ENCODE data around the gene NTRK3. TPM values are rescaled to one million over a fixed set of nuclear protein-coding genes. Genes with fewer than 3 reads are reported as not detected.
A peak's percentile ranks its signal among the peaks of the same experiment; 100 is the strongest.

The NTRK3 gene
- total RNA-seq, 1 donor from 2014 or later, result not detected

- no peaks in the 10 kb centered on the region for H3K9me3 Mint-ChIP-seq
- CTCF ChIA-PET, result no interaction called here
- H3K36me3 Mint-ChIP-seq (ENCODE audit: low read depth), result no peaks in the 10 kb centered on the region
- DNase-seq (no peak), ATAC-seq (ENCODE audit: low read depth) (no peak)
- intact Hi-C loops (cut with micrococcal nuclease), result no loop called here
- no peak overlapping the region for H3K4me3 Mint-ChIP-seq
- TF ChIP-seq, protein P1, sequence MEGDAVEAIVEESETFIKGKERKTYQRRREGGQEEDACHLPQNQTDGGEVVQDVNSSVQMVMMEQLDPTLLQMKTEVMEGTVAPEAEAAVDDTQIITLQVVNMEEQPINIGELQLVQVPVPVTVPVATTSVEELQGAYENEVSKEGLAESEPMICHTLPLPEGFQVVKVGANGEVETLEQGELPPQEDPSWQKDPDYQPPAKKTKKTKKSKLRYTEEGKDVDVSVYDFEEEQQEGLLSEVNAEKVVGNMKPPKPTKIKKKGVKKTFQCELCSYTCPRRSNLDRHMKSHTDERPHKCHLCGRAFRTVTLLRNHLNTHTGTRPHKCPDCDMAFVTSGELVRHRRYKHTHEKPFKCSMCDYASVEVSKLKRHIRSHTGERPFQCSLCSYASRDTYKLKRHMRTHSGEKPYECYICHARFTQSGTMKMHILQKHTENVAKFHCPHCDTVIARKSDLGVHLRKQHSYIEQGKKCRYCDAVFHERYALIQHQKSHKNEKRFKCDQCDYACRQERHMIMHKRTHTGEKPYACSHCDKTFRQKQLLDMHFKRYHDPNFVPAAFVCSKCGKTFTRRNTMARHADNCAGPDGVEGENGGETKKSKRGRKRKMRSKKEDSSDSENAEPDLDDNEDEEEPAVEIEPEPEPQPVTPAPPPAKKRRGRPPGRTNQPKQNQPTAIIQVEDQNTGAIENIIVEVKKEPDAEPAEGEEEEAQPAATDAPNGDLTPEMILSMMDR (IDR thresholded peaks at IDR 0.05), result no peak
- H3K27me3 Mint-ChIP-seq, result peaks cover 40% of the 10 kb centered on the region
- POLR2A ChIA-PET, result no interaction called here
- H3K4me1 Mint-ChIP-seq, result peaks cover 16% of the 10 kb centered on the region
- H3K27ac Mint-ChIP-seq, result no peak overlapping the region
These were observed 5.7 kb downstream of the NTRK3 start for GRCh38 chr15:88250826-88251225.

- Mint-ChIP-seq H3K36me3 (ENCODE audit: low read depth) (no peaks in the 10 kb centered on the region), H3K4me3 (no peak overlapping the region), H3K27ac (no peak overlapping the region), H3K27me3 (peaks cover 30% of the 10 kb centered on the region), H3K4me1 (peaks cover 6% of the 10 kb centered on the region), H3K9me3 (no peaks in the 10 kb centered on the region)
- ATAC-seq (ENCODE audit: low read depth), result no peak
- TF ChIP-seq, protein P1 (IDR thresholded peaks at IDR 0.05), result no peak
- POLR2A ChIA-PET, result no interaction called here
- DNase-seq, result no peak
- intact Hi-C loops (cut with micrococcal nuclease), result loop anchor here (5.0 to 10.0 kb wide), 2 partner anchors 206 to 413 kb away; no protein-coding TSS in a partner anchor
- CTCF ChIA-PET, result interaction anchor here (1.0 kb wide), 1 partner anchor 10 kb away, joined by 4 read pairs; no protein-coding TSS in a partner anchor
These were observed 7.3 kb downstream of the NTRK3 start for GRCh38 chr15:88249220-88249619.

DNA sequence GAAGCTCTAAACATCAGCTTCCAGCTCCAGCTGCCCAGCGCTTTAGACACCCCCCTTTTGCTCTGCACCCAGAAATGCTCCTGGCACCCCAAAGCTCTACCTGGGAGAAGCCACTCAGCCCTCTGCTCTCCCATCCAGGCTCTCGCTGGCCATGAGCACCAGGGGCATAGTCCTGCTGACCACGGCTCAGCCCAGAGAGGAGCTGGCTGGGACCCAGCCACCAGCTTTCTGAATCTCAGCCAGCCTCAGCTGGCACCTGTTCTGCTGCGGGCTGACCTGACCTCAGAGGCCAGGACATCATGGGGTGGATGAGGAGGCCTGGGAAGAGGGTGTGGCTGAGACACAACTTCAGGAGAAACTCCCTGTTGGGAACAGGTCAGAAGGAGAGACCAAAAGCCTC, 8.6 kb downstream of the NTRK3 start:
- Mint-ChIP-seq H3K4me3 (no peak overlapping the region), H3K27ac (no peak overlapping the region), H3K9me3 (no peaks in the 10 kb centered on the region), H3K27me3 (peaks cover 20% of the 10 kb centered on the region), H3K4me1 (peaks cover 6% of the 10 kb centered on the region), H3K36me3 (ENCODE audit: low read depth) (no peaks in the 10 kb centered on the region)
- ChIA-PET POLR2A (no interaction called here), CTCF (interaction anchor here (1.1 kb wide), 1 partner anchor 202 kb away, joined by 4 read pairs; no protein-coding TSS in a partner anchor)
- ATAC-seq (ENCODE audit: low read depth) (no peak), DNase-seq (no peak)
- TF ChIP-seq, protein P1 (IDR thresholded peaks at IDR 0.05), result no peak
- intact Hi-C loops (cut with micrococcal nuclease), result loop anchor here (5.0 to 10.0 kb wide), 2 partner anchors 207 to 414 kb away; no protein-coding TSS in a partner anchor

- CTCF ChIA-PET, result interaction anchor here (1.1 kb wide), 2 partner anchors 13 to 203 kb away, joined by 3 to 4 read pairs; no protein-coding TSS in a partner anchor
- TF ChIP-seq, protein P1 (IDR thresholded peaks at IDR 0.05), result no peak
These were observed 9.7 kb downstream of the NTRK3 start for GRCh38 chr15:88246666-88247446.

GRCh38 chr15:88246081-88246480, 10.5 kb downstream of the NTRK3 start:
- POLR2A ChIA-PET, result no interaction called here
- intact Hi-C loops (cut with micrococcal nuclease), result loop anchor here (5.0 to 10.0 kb wide), 2 partner anchors 209 to 416 kb away; no protein-coding TSS in a partner anchor

More at GRCh38 chr15:88246666-88247446, 9.7 kb downstream of the NTRK3 start:
- no peaks in the 10 kb centered on the region for H3K9me3 Mint-ChIP-seq
- H3K27me3 Mint-ChIP-seq, result peaks cover 11% of the 10 kb centered on the region
- POLR2A ChIA-PET, result no interaction called here
- ATAC-seq (ENCODE audit: low read depth) (peak; percentile 74), DNase-seq (peak; percentile 64)
- peaks cover 6% of the 10 kb centered on the region for H3K4me1 Mint-ChIP-seq
- no peaks in the 10 kb centered on the region for H3K36me3 Mint-ChIP-seq (ENCODE audit: low read depth)
- intact Hi-C loops (cut with micrococcal nuclease), result loop anchor here (5.0 to 10.0 kb wide), 2 partner anchors 208 to 415 kb away; no protein-coding TSS in a partner anchor
- no peak overlapping the region for H3K27ac Mint-ChIP-seq
- H3K4me3 Mint-ChIP-seq, result no peak overlapping the region

More at GRCh38 chr15:88246081-88246480, 10.5 kb downstream of the NTRK3 start:
- H3K4me1 Mint-ChIP-seq, result peaks cover 6% of the 10 kb centered on the region
- H3K4me3 Mint-ChIP-seq, result no peak overlapping the region
- H3K9me3 Mint-ChIP-seq, result no peaks in the 10 kb centered on the region
- peaks cover 11% of the 10 kb centered on the region for H3K27me3 Mint-ChIP-seq
- CTCF ChIA-PET, result interaction anchor here (1.1 kb wide), 1 partner anchor 12 kb away, joined by 3 read pairs; no protein-coding TSS in a partner anchor
- TF ChIP-seq, protein P1 (IDR thresholded peaks at IDR 0.05), result no peak
- H3K36me3 Mint-ChIP-seq (ENCODE audit: low read depth), result no peaks in the 10 kb centered on the region
- no peak overlapping the region for H3K27ac Mint-ChIP-seq
- no peak for DNase-seq
- no peak for ATAC-seq (ENCODE audit: low read depth)

All from activated B cell treated with CpG ODN at 0.5 μM for 24 hours (primary cell).